ENCODE results near the gene RGS6.

RGS6 gene

GRCh38 chr14:72612041-72612440 lies 679.8 kb downstream of the RGS6 start:
- Mint-ChIP-seq H3K4me1 (ENCODE audit: low read depth) (peaks cover 4% of the 10 kb centered on the region), H3K4me3 (no peak overlapping the region), H3K9me3 (no peaks in the 10 kb centered on the region), H3K27me3 (peaks cover 10% of the 10 kb centered on the region), H3K27ac (no peak overlapping the region), H3K36me3 (ENCODE audit: low read depth) (no peaks in the 10 kb centered on the region)

GRCh38 chr14:72613231-72613974 lies 681.2 kb downstream of the RGS6 start:
- H3K27ac Mint-ChIP-seq: no peak overlapping the region

GRCh38 chr14:72613975-72614319 lies 681.7 kb downstream of the RGS6 start:
- Mint-ChIP-seq H3K36me3 (ENCODE audit: low read depth) (no peaks in the 10 kb centered on the region), H3K4me3 (no peak overlapping the region), H3K9me3 (no peaks in the 10 kb centered on the region), H3K27me3 (peaks cover 8% of the 10 kb centered on the region), H3K27ac (no peak overlapping the region), H3K4me1 (ENCODE audit: low read depth) (no peaks in the 10 kb centered on the region)

More at GRCh38 chr14:72613231-72613974, 681.2 kb downstream of the RGS6 start:
- no peak overlapping the region for H3K4me3 Mint-ChIP-seq
- H3K36me3 Mint-ChIP-seq (ENCODE audit: low read depth): no peaks in the 10 kb centered on the region
- H3K4me1 Mint-ChIP-seq (ENCODE audit: low read depth): no peaks in the 10 kb centered on the region
- H3K9me3 Mint-ChIP-seq: no peaks in the 10 kb centered on the region
- H3K27me3 Mint-ChIP-seq: peaks cover 10% of the 10 kb centered on the region

- Mint-ChIP-seq H3K27ac (no peak overlapping the region), H3K9me3 (no peaks in the 10 kb centered on the region), H3K4me1 (ENCODE audit: low read depth) (no peaks in the 10 kb centered on the region), H3K36me3 (ENCODE audit: low read depth) (no peaks in the 10 kb centered on the region), H3K4me3 (no peak overlapping the region), H3K27me3 (peaks cover 4% of the 10 kb centered on the region)
These were observed 682.1 kb downstream of the RGS6 start for GRCh38 chr14:72614365-72614764.

GRCh38 chr14:72614891-72615415 lies 682.7 kb downstream of the RGS6 start:
- H3K36me3 Mint-ChIP-seq (ENCODE audit: low read depth): no peaks in the 10 kb centered on the region
- H3K4me1 Mint-ChIP-seq (ENCODE audit: low read depth): no peaks in the 10 kb centered on the region
- H3K4me3 Mint-ChIP-seq: no peak overlapping the region
- peaks cover 4% of the 10 kb centered on the region for H3K27me3 Mint-ChIP-seq
- H3K9me3 Mint-ChIP-seq: no peaks in the 10 kb centered on the region
- H3K27ac Mint-ChIP-seq: no peak overlapping the region

- Mint-ChIP-seq H3K27me3 (peaks cover 4% of the 10 kb centered on the region), H3K4me3 (no peak overlapping the region), H3K36me3 (ENCODE audit: low read depth) (no peaks in the 10 kb centered on the region), H3K27ac (no peak overlapping the region), H3K4me1 (ENCODE audit: low read depth) (no peaks in the 10 kb centered on the region), H3K9me3 (no peaks in the 10 kb centered on the region)
These were observed 683.4 kb downstream of the RGS6 start for GRCh38 chr14:72615451-72616121.
